IPS-20b (cell line): ENCODE data around the gene URB1.

ENCODE experiments used
- H3K27ac ChIP-seq: one replicate; pipeline ENCODE4 v1.5.1; 2013; ENCODE audit warnings: low read length
- H3K27me3 ChIP-seq: 2 replicates; pipeline ENCODE4 v1.6.1; 2013; ENCODE audit warnings: mild to moderate bottlenecking, low read length, inconsistent platforms; ENCODE audit not compliant: insufficient read depth
- H3K36me3 ChIP-seq: 2 replicates; pipeline ENCODE4 v1.6.1; 2013; ENCODE audit warnings: low read depth, mild to moderate bottlenecking, inconsistent platforms, low read length, moderate library complexity; ENCODE audit not compliant: insufficient read depth
- H3K4me1 ChIP-seq: 2 replicates; pipeline ENCODE4 v1.6.1; 2013; ENCODE audit warnings: mild to moderate bottlenecking, control low read depth, inconsistent platforms, low read length, moderate library complexity; ENCODE audit not compliant: insufficient read depth
- H3K4me3 ChIP-seq: 2 replicates; pipeline ENCODE4 v1.5.1; 2013; ENCODE audit warnings: mild to moderate bottlenecking, low read length, inconsistent platforms
- H3K9ac ChIP-seq: 2 replicates; pipeline ENCODE4 v1.6.1; 2013; ENCODE audit warnings: low read depth, mild to moderate bottlenecking, inconsistent platforms, low read length, moderate library complexity
- H3K9me3 ChIP-seq: 2 replicates; pipeline ENCODE4 v1.6.1; 2013; ENCODE audit warnings: mild to moderate bottlenecking, low read depth, low read length, inconsistent platforms; ENCODE audit not compliant: insufficient read depth

The URB1 gene

DNA sequence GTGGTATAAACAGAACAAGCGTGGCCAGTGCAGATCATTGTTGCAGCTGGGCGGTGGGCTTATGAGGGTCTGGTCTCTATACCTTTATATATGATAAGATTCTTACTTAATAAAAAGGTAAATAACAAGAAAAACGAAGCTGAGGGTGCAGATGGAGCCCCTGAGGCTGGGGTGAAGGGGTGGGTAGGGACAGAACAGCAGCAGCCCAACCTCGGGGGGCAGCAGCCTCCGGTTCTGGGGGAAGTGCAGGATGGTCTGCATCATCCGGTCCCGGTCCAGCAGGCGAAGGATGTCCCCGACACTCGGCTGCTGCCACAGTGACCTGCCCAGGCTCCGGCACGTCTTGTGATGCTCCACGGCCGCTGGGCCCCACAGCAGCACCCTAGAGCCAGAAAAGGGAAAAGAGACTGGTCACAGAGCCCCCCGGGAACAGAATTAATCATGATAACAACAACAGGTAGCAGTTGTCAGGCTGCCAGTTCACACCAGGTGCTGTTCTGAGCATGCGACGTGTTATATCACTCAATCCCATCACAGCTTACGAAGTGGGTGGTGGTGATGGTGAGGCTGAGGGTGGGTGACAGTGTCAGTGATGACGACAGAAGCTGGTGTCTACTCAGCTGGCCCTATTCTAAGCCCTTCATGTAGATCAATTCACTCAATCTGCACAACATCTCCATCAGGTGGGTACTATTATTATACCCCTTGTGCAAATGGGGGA is 58.7 kb downstream of the URB1 start:
- Histone ChIP-seq H3K9ac (no peak overlapping the region), H3K27me3 (no peaks in the 10 kb centered on the region), H3K27ac (no peak overlapping the region), H3K4me1 (peaks cover 24% of the 10 kb centered on the region; the same call in 1 of the 2 replicates), H3K36me3 (peaks cover 96% of the 10 kb centered on the region), H3K4me3 (no peak overlapping the region), H3K9me3 (no peaks in the 10 kb centered on the region)

DNA sequence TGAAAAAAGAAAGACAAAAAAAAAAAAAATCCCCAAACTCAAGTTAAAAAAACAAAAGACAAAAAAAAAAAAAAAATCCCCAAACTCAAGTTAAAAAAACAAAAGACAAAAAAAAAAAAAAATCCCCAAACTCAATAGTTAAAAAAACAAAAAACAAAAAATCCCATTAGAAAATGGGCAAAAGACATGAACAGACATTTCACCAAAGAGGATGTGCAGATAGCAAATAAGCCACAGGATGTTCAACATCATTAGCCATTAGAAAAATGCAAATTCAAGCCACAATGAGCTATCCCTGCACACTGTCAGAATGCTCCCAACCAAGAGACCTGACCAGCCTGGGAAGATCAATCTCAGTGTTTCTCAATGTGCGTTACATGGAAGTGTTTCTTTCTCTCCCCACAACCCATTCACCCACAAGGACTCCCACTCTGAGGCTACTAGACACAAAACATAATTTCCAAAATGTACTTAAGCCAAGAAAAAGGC is 60.3 kb downstream of the URB1 start:
- no peaks in the 10 kb centered on the region for H3K27me3 ChIP-seq
- H3K4me3 ChIP-seq: no peak overlapping the region
- no peak overlapping the region for H3K27ac ChIP-seq
- peaks cover 97% of the 10 kb centered on the region for H3K36me3 ChIP-seq
- peaks cover 24% of the 10 kb centered on the region; the same call in 1 of the 2 replicates for H3K4me1 ChIP-seq
- H3K9me3 ChIP-seq: no peaks in the 10 kb centered on the region
- H3K9ac ChIP-seq: no peak overlapping the region

DNA sequence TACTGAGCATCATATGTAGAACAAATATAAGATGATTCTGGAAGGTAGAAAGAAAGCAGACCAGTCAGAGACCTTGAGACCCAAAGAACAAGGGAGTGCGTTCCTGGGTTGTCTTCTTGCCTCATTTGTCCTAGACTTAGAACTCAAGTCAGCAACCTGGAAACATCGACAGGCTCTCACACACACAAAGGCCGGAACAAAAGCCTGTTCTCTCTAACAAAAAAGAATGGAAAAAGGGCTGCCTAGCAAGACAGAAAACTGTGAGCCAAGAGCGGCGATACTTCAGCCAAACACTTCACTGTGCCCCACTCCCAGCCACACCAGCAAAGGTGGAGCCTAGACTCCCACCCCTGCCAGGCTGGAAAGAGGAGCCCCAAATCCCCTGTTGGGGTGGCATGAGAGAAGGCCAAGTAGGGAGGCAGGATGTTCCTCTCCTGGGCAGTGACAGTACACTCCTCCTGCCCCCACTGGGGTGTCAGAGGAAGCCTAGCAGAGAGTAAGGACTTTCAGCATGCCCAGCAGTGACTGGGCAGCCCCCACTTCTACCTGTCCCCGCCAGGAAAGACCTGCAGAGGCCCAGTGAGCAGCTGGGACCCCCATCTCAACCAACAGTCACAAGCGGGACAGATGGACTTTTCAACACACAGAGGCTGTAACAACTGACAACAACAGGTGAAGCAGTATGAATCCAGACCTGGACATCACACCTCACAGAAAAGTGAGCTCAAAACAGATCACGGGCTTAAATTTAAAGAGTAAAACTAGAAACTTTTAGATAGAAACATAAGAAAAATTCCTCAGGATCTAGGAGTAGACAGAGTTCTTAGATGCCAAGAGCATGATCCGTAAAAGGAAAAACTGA is 61.1 kb downstream of the URB1 start:
- Histone ChIP-seq H3K36me3 (peaks cover 97% of the 10 kb centered on the region), H3K27ac (no peak overlapping the region), H3K9me3 (no peaks in the 10 kb centered on the region), H3K27me3 (no peaks in the 10 kb centered on the region), H3K4me3 (no peak overlapping the region), H3K4me1 (peaks cover 24% of the 10 kb centered on the region; the same call in 1 of the 2 replicates), H3K9ac (no peak overlapping the region)

DNA sequence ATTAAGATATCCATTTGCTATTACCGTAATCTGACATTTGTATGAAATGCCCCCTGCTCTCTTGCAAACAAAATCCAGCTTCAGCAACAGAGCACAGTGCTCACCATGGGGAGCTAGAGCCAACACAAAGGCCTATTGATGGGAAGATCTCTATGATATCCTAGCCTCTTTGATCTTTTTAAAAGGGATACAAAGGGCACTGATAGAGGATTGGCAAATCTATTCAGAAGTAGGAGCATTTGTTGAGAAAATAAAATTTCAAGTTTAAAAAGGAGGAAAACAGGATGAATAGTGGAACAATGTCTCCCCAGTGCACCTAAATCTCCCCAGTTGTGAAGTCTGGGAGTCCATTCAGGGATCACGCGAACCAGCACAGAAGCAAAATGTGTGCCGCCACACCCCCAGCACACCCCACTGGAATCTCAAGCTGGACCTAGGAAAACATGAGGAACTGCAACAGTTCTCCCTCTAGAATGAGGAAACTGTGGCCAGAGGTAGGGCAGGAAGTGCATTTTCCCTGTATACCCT is 62.0 kb downstream of the URB1 start:
- Histone ChIP-seq H3K9me3 (no peaks in the 10 kb centered on the region), H3K4me1 (peaks cover 24% of the 10 kb centered on the region; the same call in 1 of the 2 replicates), H3K36me3 (peaks cover 97% of the 10 kb centered on the region), H3K27me3 (no peaks in the 10 kb centered on the region), H3K9ac (no peak overlapping the region), H3K4me3 (no peak overlapping the region), H3K27ac (no peak overlapping the region)

DNA sequence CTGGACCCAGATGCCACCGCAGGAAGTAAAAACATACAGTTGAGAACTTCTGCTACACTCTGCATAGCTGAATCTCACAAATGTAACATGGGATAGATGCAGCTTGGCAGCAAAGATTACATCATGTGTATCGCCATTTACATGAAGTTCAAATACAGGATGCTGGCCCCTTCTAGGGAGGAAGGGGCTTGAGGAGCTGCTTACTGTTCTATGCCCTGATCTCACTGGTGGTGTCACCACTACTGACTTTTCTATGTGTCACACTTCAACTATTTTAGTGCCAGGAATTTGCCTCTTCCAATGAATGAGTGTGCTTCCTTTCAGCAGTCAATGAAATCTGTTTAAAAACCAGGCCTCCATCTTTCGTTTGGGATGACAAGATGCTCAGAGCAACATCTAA is 63.0 kb downstream of the URB1 start:
- H3K4me3 ChIP-seq: no peak overlapping the region
- H3K27ac ChIP-seq: no peak overlapping the region
- no peaks in the 10 kb centered on the region for H3K9me3 ChIP-seq
- H3K4me1 ChIP-seq: peaks cover 18% of the 10 kb centered on the region; the same call in 1 of the 2 replicates
- no peaks in the 10 kb centered on the region for H3K27me3 ChIP-seq
- H3K36me3 ChIP-seq: peaks cover 97% of the 10 kb centered on the region
- no peak overlapping the region for H3K9ac ChIP-seq

DNA sequence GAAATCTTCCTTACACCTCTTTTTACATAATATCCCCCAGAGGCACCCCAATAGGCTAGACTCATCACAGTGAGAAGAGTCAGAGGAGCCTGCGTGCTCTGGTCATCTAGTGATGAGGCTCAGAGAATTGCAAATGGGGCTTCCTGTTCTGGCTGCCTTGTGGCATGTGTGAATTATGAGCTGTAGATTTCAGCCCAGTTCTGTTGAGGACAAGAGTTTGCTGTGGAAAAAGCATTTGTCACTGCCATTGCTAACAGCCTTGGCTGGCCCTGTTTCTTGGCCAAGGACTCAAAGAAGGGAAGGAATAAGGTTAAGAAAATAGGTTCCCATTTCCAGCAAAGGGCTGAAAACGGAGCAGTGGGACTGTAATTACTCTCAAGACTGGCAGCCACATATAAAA is 63.5 kb downstream of the URB1 start:
- peaks cover 15% of the 10 kb centered on the region; the same call in 1 of the 2 replicates for H3K4me1 ChIP-seq
- no peaks in the 10 kb centered on the region for H3K9me3 ChIP-seq
- H3K9ac ChIP-seq: no peak overlapping the region
- H3K27me3 ChIP-seq: no peaks in the 10 kb centered on the region
- no peak overlapping the region for H3K27ac ChIP-seq
- H3K4me3 ChIP-seq: no peak overlapping the region
- H3K36me3 ChIP-seq: peaks cover 97% of the 10 kb centered on the region

DNA sequence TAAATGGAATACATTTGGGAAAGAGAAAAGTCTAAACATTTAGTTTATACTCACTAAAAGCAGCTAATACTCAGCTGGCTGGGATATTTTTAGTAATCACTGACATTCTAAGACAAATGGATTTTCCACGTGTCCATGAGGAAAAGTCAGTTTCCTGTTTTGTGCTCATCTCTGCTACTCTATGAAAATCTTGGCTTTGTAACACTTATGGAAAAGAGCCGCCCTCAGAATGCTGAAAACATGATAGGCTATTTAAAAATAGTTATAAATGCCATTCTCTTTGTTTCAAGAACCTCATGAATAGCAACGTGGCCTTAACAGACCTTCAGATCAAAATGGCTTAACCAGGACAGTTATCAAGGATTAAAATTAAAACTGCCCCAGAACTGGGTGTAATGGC is 64.2 kb downstream of the URB1 start:
- Histone ChIP-seq H3K27ac (no peak overlapping the region), H3K36me3 (peaks cover 97% of the 10 kb centered on the region)

DNA sequence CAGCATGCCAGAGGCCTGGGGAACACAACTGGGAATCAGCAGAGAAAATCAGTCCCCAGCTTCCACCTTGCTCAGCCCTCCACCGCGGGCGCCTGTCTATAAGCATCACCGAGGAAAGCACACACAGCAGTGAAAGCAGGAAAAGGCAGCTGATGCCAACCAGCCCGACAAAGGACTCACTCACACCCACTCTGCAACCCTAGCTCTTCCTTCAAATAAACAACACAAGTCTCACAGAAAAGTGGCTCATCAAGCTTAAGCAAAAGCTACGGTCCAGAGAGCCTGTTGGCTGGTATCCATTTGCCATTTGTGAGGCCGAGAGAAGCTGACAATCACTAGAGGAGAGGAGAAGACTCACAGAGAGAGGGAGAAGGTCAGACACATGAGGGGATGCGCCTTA is 67.1 kb downstream of the URB1 start:
- no peaks in the 10 kb centered on the region for H3K27me3 ChIP-seq
- no peaks in the 10 kb centered on the region for H3K9me3 ChIP-seq
- H3K4me3 ChIP-seq: no peak overlapping the region
- peaks cover 99% of the 10 kb centered on the region for H3K36me3 ChIP-seq
- no peak overlapping the region for H3K27ac ChIP-seq
- H3K4me1 ChIP-seq: peaks cover 3% of the 10 kb centered on the region; the same call in 1 of the 2 replicates
- H3K9ac ChIP-seq: no peak overlapping the region

More for the DNA sequence above, 64.2 kb downstream of the URB1 start:
- H3K9ac ChIP-seq: no peak overlapping the region
- H3K9me3 ChIP-seq: no peaks in the 10 kb centered on the region
- no peaks in the 10 kb centered on the region for H3K27me3 ChIP-seq
- peaks cover 15% of the 10 kb centered on the region; the same call in 1 of the 2 replicates for H3K4me1 ChIP-seq
- no peak overlapping the region for H3K4me3 ChIP-seq

DNA sequence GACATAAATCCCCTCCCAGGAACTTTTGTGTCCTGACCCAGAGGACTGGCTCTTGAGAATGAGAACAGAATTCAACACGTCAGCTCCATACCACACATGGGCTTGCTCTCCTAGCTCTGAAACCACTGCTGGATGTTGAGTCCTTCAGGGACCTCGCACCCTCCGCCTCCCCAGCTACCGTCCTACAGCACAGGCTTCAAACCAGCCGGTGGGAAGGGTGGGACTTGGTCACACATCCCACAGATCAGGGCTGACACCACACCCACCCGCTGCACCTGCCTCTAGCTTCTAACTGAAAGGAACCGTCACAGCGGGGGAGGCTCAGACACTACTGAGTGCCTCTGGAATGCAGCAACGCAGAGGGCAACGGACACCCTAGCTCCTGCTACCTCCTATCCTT is 70.1 kb downstream of the URB1 start:
- Histone ChIP-seq H3K9ac (no peak overlapping the region), H3K4me1 (no peaks in the 10 kb centered on the region), H3K4me3 (no peak overlapping the region), H3K27ac (no peak overlapping the region), H3K9me3 (no peaks in the 10 kb centered on the region), H3K27me3 (no peaks in the 10 kb centered on the region), H3K36me3 (peaks cover 100% of the 10 kb centered on the region)

DNA sequence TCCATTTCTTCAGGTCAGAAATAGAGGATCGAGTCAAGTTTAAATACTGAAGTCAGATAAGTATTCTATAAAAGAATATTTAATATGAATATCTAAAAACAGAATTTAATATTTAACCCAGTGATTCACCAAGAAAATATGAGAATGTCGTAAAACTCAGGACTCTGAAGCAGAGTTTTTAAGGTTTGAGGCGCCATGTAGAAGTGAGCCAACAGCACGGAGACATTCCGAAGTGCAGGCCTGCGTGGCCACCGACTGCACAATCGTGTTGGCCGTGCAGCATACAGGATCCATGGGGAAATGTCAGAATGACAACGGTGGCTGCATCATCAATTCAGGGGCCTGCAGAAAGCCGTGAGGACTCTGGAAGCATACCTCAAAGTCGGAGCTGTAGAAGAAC is 70.7 kb downstream of the URB1 start:
- H3K27ac ChIP-seq: no peak overlapping the region
- H3K9me3 ChIP-seq: no peaks in the 10 kb centered on the region
- H3K9ac ChIP-seq: no peak overlapping the region
- H3K4me1 ChIP-seq: no peaks in the 10 kb centered on the region
- H3K4me3 ChIP-seq: no peak overlapping the region
- H3K27me3 ChIP-seq: no peaks in the 10 kb centered on the region
- H3K36me3 ChIP-seq: peaks cover 100% of the 10 kb centered on the region

DNA sequence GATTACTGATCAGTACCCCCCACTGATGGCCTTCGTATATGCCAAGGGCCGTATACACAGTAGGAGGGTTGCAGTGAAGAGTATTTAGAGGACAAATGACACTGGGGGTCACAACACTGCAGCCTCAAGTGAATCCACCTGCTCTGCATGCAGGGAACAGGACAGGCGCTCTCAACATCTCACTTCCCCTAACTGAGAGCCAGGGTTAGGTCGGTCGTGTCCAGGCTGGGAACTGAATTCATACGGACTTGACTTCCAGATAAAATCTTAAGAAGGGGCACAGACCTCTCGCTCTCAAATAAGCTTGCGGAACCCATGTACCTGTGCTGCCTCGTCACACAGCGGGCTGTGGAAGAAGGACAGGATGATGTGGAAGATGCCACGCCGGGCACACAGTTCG is 71.3 kb downstream of the URB1 start:
- Histone ChIP-seq H3K9ac (no peak overlapping the region), H3K4me1 (no peaks in the 10 kb centered on the region), H3K27me3 (no peaks in the 10 kb centered on the region), H3K36me3 (peaks cover 100% of the 10 kb centered on the region), H3K27ac (no peak overlapping the region), H3K4me3 (no peak overlapping the region), H3K9me3 (no peaks in the 10 kb centered on the region)
